Measurements from ENCODE around the gene PSMD1. TPM values are rescaled to one million over a fixed set of nuclear protein-coding genes. Genes with fewer than 3 reads are reported as not detected.

The PSMD1 gene
- polyA plus RNA-seq, 1 experiment = 153 TPM

- H3K4me3 ChIP-seq (ENCODE audit: low read depth, low read length) = no peak overlapping the region
- no peak for TF ChIP-seq CTCF (IDR thresholded peaks at IDR 0.05; ENCODE audit: insufficient read depth, low read depth, low read length)
- CTCF ChIA-PET = interaction anchor here (1.0 kb wide), 1 partner anchor 11 kb away, joined by 3 read pairs; no protein-coding TSS in a partner anchor
- peaks cover 11% of the 10 kb centered on the region for H3K27me3 ChIP-seq (ENCODE audit: control insufficient read depth, insufficient read depth, low read length)
- H3K36me3 ChIP-seq (ENCODE audit: control insufficient read depth, insufficient read depth, low read length) = no peaks in the 10 kb centered on the region
- no peak for DNase-seq (ENCODE audit: low read depth)
- POLR2A ChIA-PET = no interaction called here
Measured at GRCh38 chr2:231028889-231029288, 27.8 kb upstream of the PSMD1 start.

DNA sequence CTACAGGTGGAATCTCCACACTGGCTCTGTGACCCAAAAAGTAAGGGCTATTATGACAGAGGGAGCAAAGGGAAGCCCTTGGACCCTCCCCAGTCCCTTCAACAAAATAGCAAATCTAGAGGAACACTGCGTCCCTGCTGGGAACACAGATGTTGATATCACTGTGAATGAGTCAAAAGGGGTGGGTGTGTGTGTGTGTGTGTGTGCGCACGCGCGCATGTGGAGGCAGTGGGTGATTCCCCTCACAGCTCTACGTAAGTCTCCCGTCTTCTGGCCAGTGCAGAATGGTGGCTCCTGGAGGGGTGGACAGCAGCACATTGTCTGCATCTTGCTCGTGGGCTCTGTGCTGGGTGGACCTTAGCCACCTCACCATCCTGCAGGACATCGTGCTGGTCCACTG lies 27.1 kb upstream of the PSMD1 start:
- ChIA-PET POLR2A (no interaction called here), CTCF (interaction anchor here (1.0 to 1.2 kb wide), 2 partner anchors 10 to 20 kb away, joined by 3 to 4 read pairs; no protein-coding TSS in a partner anchor)
- Histone ChIP-seq H3K36me3 (ENCODE audit: control insufficient read depth, insufficient read depth, low read length) (no peaks in the 10 kb centered on the region), H3K4me3 (ENCODE audit: low read depth, low read length) (no peak overlapping the region), H3K27me3 (ENCODE audit: control insufficient read depth, insufficient read depth, low read length) (peaks cover 13% of the 10 kb centered on the region)
- no peak for DNase-seq (ENCODE audit: low read depth)
- TF ChIP-seq CTCF (IDR thresholded peaks at IDR 0.05; ENCODE audit: insufficient read depth, low read depth, low read length) = no peak

DNA sequence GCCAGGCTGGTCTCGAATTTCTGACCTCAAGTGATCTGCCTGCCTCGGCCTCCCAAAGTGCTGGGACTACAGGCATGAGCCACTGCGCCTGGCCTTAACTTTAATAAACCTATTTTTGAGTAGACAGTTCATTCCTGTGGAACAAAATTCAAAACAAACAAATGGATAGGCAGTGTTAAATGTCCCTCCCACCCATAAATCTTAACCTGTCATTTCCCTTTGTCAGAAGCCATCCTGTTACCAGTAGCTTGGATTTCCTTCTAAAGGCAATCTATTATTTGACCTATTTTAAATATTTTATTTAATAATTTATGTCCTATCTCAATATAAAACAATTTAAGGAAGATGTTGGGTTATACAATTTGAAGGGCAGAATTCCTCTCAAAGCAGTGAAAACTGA lies 25.9 kb upstream of the PSMD1 start:
- no peak overlapping the region for H3K4me3 ChIP-seq (ENCODE audit: low read depth, low read length)
- POLR2A ChIA-PET = no interaction called here
- no peak for DNase-seq (ENCODE audit: low read depth)
- TF ChIP-seq CTCF (IDR thresholded peaks at IDR 0.05; ENCODE audit: insufficient read depth, low read depth, low read length) = no peak
- H3K36me3 ChIP-seq (ENCODE audit: control insufficient read depth, insufficient read depth, low read length) = no peaks in the 10 kb centered on the region
- H3K27me3 ChIP-seq (ENCODE audit: control insufficient read depth, insufficient read depth, low read length) = peaks cover 15% of the 10 kb centered on the region
- CTCF ChIA-PET = interaction anchor here (0.7 to 1.2 kb wide), 4 partner anchors 19 to 947 kb away, joined by 3 to 4 read pairs (median 3); no protein-coding TSS in a partner anchor

- peaks cover 27% of the 10 kb centered on the region for H3K27me3 ChIP-seq (ENCODE audit: control insufficient read depth, insufficient read depth, low read length)
- CTCF ChIA-PET = interaction anchor here (0.7 kb wide), 1 partner anchor 129 kb away, joined by 3 read pairs; no protein-coding TSS in a partner anchor
- no peak for DNase-seq (ENCODE audit: low read depth)
Measured at GRCh38 chr2:231032575-231033140, 24.0 kb upstream of the PSMD1 start.

More at GRCh38 chr2:231032575-231033140, 24.0 kb upstream of the PSMD1 start:
- no peaks in the 10 kb centered on the region for H3K36me3 ChIP-seq (ENCODE audit: control insufficient read depth, insufficient read depth, low read length)
- TF ChIP-seq CTCF (IDR thresholded peaks at IDR 0.05; ENCODE audit: insufficient read depth, low read depth, low read length) = no peak
- POLR2A ChIA-PET = no interaction called here
- no peak overlapping the region for H3K4me3 ChIP-seq (ENCODE audit: low read depth, low read length)
